ENCODE data around the gene ZNF148. TPM values are rescaled to one million over a fixed set of nuclear protein-coding genes. Genes with fewer than 3 reads are reported as not detected.

Gene ZNF148
- polyA plus RNA-seq, 1 donor: 22.9 TPM

DNA sequence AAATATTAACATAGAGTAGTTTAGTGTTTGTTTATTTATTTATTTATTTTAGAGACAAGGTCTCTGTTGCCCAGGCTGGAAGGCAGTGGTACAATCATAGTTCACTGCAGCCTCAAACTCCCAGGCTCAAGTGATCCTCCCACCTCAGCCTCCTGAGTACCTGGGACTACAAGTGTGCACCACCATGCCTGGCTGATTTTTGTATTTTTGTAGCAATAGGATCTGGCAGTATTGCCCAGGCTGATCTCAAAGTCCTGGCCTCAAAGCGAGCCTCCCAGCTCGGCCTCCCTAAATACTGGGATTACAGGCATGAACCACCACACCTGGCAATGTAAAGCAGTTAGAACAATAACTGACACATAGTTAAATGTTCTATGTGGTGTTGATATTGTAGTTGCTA lies 4.4 kb upstream of the ZNF148 start:
- H3K9me3 ChIP-seq (ENCODE audit: control insufficient read depth, low read depth, low read length): no peaks in the 10 kb centered on the region
- no peak overlapping the region for H3K4me3 ChIP-seq (ENCODE audit: low read length)
- no peaks in the 10 kb centered on the region for H3K27me3 ChIP-seq (ENCODE audit: control insufficient read depth, insufficient read depth, low read length)
- no peaks in the 10 kb centered on the region for H3K36me3 ChIP-seq (ENCODE audit: control insufficient read depth, insufficient read depth, low read length)
- H3K27ac ChIP-seq (ENCODE audit: low read length): no peak overlapping the region
- WGBS (ENCODE audit: insufficient coverage, low lambda C conversion rate): no CpG with 5 or more reads among the region's 2 CpGs
- peaks cover 25% of the 10 kb centered on the region for H3K4me1 ChIP-seq (ENCODE audit: control insufficient read depth, insufficient read depth, low read length)
- DNase-seq: no peak

- Histone ChIP-seq H3K4me3 (ENCODE audit: low read length) (no peak overlapping the region), H3K4me1 (ENCODE audit: control insufficient read depth, insufficient read depth, low read length) (peaks cover 25% of the 10 kb centered on the region), H3K9me3 (ENCODE audit: control insufficient read depth, low read depth, low read length) (no peaks in the 10 kb centered on the region), H3K36me3 (ENCODE audit: control insufficient read depth, insufficient read depth, low read length) (no peaks in the 10 kb centered on the region), H3K27me3 (ENCODE audit: control insufficient read depth, insufficient read depth, low read length) (no peaks in the 10 kb centered on the region), H3K27ac (ENCODE audit: low read length) (peak overlapping the region; percentile 16)
- peak in 1 of 2 donors; percentile 43 for DNase-seq
- WGBS (ENCODE audit: insufficient coverage, low lambda C conversion rate): no CpG with 5 or more reads among the region's 2 CpGs
These were observed 3.6 kb upstream of the ZNF148 start for GRCh38 chr3:125378762-125379161.

- WGBS (ENCODE audit: insufficient coverage, low lambda C conversion rate): 80% methylated on average over 1 of the region's 10 CpGs
- Histone ChIP-seq H3K4me1 (ENCODE audit: control insufficient read depth, insufficient read depth, low read length) (peaks cover 21% of the 10 kb centered on the region), H3K9me3 (ENCODE audit: control insufficient read depth, low read depth, low read length) (no peaks in the 10 kb centered on the region), H3K4me3 (ENCODE audit: low read length) (peak overlapping the region; percentile 89), H3K36me3 (ENCODE audit: control insufficient read depth, insufficient read depth, low read length) (peaks cover 2% of the 10 kb centered on the region), H3K27me3 (ENCODE audit: control insufficient read depth, insufficient read depth, low read length) (no peaks in the 10 kb centered on the region), H3K27ac (ENCODE audit: low read length) (peak overlapping the region; percentile 88)
- peak in 1 of 2 donors; percentile 40 for DNase-seq
These were observed 990 bp upstream of the ZNF148 start for GRCh38 chr3:125375950-125376679.

DNA sequence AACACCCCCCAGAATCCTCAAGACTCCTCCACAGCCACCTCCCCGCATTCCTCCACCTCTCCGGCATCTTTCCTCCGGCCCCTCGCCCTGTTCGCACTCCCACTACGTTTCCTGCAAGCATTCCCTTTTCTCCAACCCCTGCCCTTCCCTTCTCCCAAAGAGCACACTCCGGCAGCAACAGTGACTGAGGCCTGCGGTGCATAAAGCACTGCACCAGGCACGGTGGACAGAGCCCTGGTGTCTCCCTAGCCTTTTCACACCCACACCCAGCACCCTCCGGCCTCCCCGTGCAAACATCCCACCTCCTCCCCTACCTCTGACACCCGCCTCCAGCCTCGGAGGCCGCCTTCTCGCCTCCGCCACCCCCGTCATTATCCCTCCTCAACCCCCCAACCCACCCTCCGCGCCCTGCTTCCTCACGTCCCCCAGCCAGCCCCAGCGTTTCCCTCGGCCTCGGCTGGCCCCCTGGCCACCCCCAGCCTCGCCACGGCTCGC lies 577 bp downstream of the ZNF148 start:
- WGBS (ENCODE audit: insufficient coverage, low lambda C conversion rate): 2% methylated on average over 6 of the region's 26 CpGs
- peaks cover 21% of the 10 kb centered on the region for H3K4me1 ChIP-seq (ENCODE audit: control insufficient read depth, insufficient read depth, low read length)
- peak overlapping the region; percentile 69 for H3K27ac ChIP-seq (ENCODE audit: low read length)
- H3K9me3 ChIP-seq (ENCODE audit: control insufficient read depth, low read depth, low read length): no peaks in the 10 kb centered on the region
- H3K27me3 ChIP-seq (ENCODE audit: control insufficient read depth, insufficient read depth, low read length): no peaks in the 10 kb centered on the region
- DNase-seq: peak; percentile 25 to 76
- H3K36me3 ChIP-seq (ENCODE audit: control insufficient read depth, insufficient read depth, low read length): peaks cover 2% of the 10 kb centered on the region
- H3K4me3 ChIP-seq (ENCODE audit: low read length): peak overlapping the region; percentile 89

DNA sequence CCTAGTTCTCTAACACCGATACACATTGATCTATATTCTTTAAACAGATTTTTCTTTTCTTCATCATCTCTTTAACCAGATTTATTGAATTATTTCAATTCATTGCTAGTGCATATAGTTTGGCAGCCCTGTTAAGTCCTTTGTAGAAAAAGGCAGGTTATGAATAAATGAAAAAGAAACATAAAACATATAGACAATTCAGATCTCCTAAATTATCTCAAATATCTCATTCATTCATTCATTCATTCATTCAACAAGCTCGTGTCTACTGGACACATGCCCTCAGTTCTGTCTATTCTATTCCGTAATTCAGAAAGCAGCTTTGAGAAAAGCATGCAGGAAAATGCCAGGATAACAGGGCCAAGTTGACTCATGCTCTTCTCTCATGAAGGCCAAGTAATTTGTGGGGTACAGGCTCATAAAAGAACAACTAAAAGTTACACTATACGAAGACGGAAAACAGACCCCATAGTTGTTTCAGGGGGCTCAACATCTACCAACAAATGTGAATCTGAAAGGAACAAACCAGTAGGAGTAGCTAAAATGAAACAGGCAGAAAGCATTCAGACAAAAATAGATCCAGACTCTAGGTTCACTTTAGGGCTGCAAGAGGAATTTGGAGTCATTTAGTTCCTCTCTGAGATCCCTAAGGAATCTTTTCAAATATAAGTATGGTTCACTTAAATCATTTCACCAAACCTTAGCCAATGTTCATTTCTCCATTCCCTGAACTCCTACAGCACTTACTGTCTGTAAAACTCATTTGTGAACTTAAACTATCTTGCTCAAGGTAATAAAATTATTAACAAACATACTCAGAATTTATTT lies 7.5 kb downstream of the ZNF148 start:
- Histone ChIP-seq H3K36me3 (ENCODE audit: control insufficient read depth, insufficient read depth, low read length) (peaks cover 2% of the 10 kb centered on the region), H3K4me3 (ENCODE audit: low read length) (no peak overlapping the region), H3K27me3 (ENCODE audit: control insufficient read depth, insufficient read depth, low read length) (no peaks in the 10 kb centered on the region), H3K27ac (ENCODE audit: low read length) (no peak overlapping the region), H3K4me1 (ENCODE audit: control insufficient read depth, insufficient read depth, low read length) (no peaks in the 10 kb centered on the region), H3K9me3 (ENCODE audit: control insufficient read depth, low read depth, low read length) (no peaks in the 10 kb centered on the region)
- 69% methylated on average over 4 of the region's 5 CpGs for WGBS (ENCODE audit: insufficient coverage, low lambda C conversion rate)
- no peak for DNase-seq

DNA sequence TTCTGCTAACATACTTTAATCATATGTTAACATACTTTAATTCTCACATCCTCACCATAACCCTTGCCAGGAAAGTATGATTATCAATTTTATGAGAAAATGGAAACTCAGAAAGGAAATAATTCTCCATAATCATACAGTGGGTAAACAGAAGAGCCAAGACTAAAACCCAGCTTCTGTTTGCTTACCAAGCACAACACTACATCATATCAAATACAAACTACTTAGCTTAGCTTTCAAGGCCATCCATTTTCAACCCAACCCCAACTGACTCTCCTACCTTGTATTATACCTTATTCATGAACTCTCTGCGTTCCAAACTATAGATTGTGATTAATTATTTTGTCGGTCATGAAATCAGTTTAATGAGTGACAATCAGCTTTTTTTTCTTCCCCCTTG lies 9.0 kb downstream of the ZNF148 start:
- no peaks in the 10 kb centered on the region for H3K9me3 ChIP-seq (ENCODE audit: control insufficient read depth, low read depth, low read length)
- no peaks in the 10 kb centered on the region for H3K36me3 ChIP-seq (ENCODE audit: control insufficient read depth, insufficient read depth, low read length)
- no peaks in the 10 kb centered on the region for H3K4me1 ChIP-seq (ENCODE audit: control insufficient read depth, insufficient read depth, low read length)
- H3K4me3 ChIP-seq (ENCODE audit: low read length): no peak overlapping the region
- no peaks in the 10 kb centered on the region for H3K27me3 ChIP-seq (ENCODE audit: control insufficient read depth, insufficient read depth, low read length)
- no peak for DNase-seq
- no peak overlapping the region for H3K27ac ChIP-seq (ENCODE audit: low read length)
- WGBS (ENCODE audit: insufficient coverage, low lambda C conversion rate): 33% methylated on average over 2 of the region's 2 CpGs

DNA sequence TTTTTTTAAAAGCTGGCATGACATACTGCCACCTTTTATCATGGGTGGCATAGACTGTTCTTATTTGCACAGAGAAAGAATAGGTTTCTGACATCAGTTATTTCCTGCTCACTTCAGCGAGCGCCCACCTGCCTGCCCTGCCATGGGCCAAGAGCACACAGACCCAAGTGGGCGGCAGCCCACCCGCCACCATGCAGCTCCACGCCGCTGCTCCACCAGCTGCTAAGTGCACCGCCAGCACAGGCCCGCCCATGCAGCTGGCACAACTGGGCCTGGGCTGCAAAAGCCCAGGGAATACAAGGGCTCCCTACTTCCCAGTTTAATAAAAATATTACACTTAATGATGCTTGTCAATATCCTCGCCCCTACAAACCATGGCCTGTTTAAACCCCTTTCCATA lies 15.4 kb downstream of the ZNF148 start:
- H3K4me3 ChIP-seq (ENCODE audit: low read length): no peak overlapping the region
- no peaks in the 10 kb centered on the region for H3K27me3 ChIP-seq (ENCODE audit: control insufficient read depth, insufficient read depth, low read length)
- peaks cover 3% of the 10 kb centered on the region for H3K9me3 ChIP-seq (ENCODE audit: control insufficient read depth, low read depth, low read length)
- peaks cover 2% of the 10 kb centered on the region for H3K4me1 ChIP-seq (ENCODE audit: control insufficient read depth, insufficient read depth, low read length)
- no peak overlapping the region for H3K27ac ChIP-seq (ENCODE audit: low read length)
- DNase-seq: no peak
- 100% methylated on average over 1 of the region's 9 CpGs for WGBS (ENCODE audit: insufficient coverage, low lambda C conversion rate)
- no peaks in the 10 kb centered on the region for H3K36me3 ChIP-seq (ENCODE audit: control insufficient read depth, insufficient read depth, low read length)

- Histone ChIP-seq H3K4me3 (ENCODE audit: low read length) (no peak overlapping the region), H3K9me3 (ENCODE audit: control insufficient read depth, low read depth, low read length) (peaks cover 3% of the 10 kb centered on the region), H3K27ac (ENCODE audit: low read length) (no peak overlapping the region), H3K27me3 (ENCODE audit: control insufficient read depth, insufficient read depth, low read length) (no peaks in the 10 kb centered on the region), H3K4me1 (ENCODE audit: control insufficient read depth, insufficient read depth, low read length) (peaks cover 2% of the 10 kb centered on the region), H3K36me3 (ENCODE audit: control insufficient read depth, insufficient read depth, low read length) (no peaks in the 10 kb centered on the region)
- no peak for DNase-seq
These were observed 16.2 kb downstream of the ZNF148 start for GRCh38 chr3:125358923-125359322.

- Histone ChIP-seq H3K9me3 (ENCODE audit: control insufficient read depth, low read depth, low read length) (peaks cover 3% of the 10 kb centered on the region), H3K4me1 (ENCODE audit: control insufficient read depth, insufficient read depth, low read length) (peaks cover 2% of the 10 kb centered on the region), H3K36me3 (ENCODE audit: control insufficient read depth, insufficient read depth, low read length) (no peaks in the 10 kb centered on the region), H3K4me3 (ENCODE audit: low read length) (peak overlapping the region; percentile 70), H3K27ac (ENCODE audit: low read length) (no peak overlapping the region), H3K27me3 (ENCODE audit: control insufficient read depth, insufficient read depth, low read length) (no peaks in the 10 kb centered on the region)
- no peak for DNase-seq
- 71% methylated on average over 1 of the region's 11 CpGs for WGBS (ENCODE audit: insufficient coverage, low lambda C conversion rate)
These were observed 17.3 kb downstream of the ZNF148 start for GRCh38 chr3:125357837-125358236.

GRCh38 chr3:125357032-125357658 lies 18.0 kb downstream of the ZNF148 start:
- peak overlapping the region; percentile 70 for H3K4me3 ChIP-seq (ENCODE audit: low read length)
- WGBS (ENCODE audit: insufficient coverage, low lambda C conversion rate): no CpG with 5 or more reads among the region's 52 CpGs
- H3K27me3 ChIP-seq (ENCODE audit: control insufficient read depth, insufficient read depth, low read length): no peaks in the 10 kb centered on the region
- H3K9me3 ChIP-seq (ENCODE audit: control insufficient read depth, low read depth, low read length): peaks cover 3% of the 10 kb centered on the region
- no peaks in the 10 kb centered on the region for H3K36me3 ChIP-seq (ENCODE audit: control insufficient read depth, insufficient read depth, low read length)
- peaks cover 2% of the 10 kb centered on the region for H3K4me1 ChIP-seq (ENCODE audit: control insufficient read depth, insufficient read depth, low read length)
- peak; percentile 23 to 65 for DNase-seq
- peak overlapping the region; percentile 3 for H3K27ac ChIP-seq (ENCODE audit: low read length)

Measured in large intestine (tissue), 3 donors.